Right lobe of liver (tissue), 4 donors: ENCODE measurements around the gene EHF.

ENCODE experiments used
- POLR2A ChIP-seq: fragments of 450-650 bp; IDR thresholded peaks from one replicate; pipeline ENCODE4 v1.6.1; 2017; ENCODE audit warnings: antibody characterized with exemption, mild to moderate bottlenecking
- TF ChIP-seq, protein P1 (sequence below), 4 donors: fragments of 200-600 bp in 3 of 4; fragments of 450-650 bp in 1 of 4; IDR thresholded peaks; one replicate each; pipeline versions ENCODE4 v1.5.1 to v1.8.0; 2016 to 2022; ENCODE audit warnings: antibody characterized with exemption in 4 of 4, mild to moderate bottlenecking in 2 of 4
- donor health status: DM: no; HTN: no; CAD: no.
- donor health status: DM: no; HTN: no; CAD: no.
- donor health status: DM: no; HTN: yes; CAD: no.

DNA sequence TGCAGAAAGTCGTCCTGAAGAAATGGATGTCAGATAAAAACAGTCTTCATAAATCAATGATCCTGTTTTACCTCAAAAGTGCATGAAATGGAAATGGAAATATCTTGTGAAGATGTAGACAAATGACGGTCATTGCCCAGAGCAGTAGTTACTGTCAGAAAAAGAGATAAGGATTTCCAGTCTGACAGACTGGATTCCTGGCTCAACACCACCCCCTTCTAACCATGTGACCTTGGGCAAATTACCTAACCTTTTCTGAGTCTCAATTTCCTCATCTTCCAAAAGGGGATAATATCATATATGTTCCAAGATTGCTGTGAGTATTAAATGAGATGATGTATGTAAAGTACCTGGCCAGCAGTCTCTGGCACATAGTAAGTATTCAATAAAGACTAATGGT, 32.9 kb upstream of the EHF start:
- TF ChIP-seq, protein P1, sequence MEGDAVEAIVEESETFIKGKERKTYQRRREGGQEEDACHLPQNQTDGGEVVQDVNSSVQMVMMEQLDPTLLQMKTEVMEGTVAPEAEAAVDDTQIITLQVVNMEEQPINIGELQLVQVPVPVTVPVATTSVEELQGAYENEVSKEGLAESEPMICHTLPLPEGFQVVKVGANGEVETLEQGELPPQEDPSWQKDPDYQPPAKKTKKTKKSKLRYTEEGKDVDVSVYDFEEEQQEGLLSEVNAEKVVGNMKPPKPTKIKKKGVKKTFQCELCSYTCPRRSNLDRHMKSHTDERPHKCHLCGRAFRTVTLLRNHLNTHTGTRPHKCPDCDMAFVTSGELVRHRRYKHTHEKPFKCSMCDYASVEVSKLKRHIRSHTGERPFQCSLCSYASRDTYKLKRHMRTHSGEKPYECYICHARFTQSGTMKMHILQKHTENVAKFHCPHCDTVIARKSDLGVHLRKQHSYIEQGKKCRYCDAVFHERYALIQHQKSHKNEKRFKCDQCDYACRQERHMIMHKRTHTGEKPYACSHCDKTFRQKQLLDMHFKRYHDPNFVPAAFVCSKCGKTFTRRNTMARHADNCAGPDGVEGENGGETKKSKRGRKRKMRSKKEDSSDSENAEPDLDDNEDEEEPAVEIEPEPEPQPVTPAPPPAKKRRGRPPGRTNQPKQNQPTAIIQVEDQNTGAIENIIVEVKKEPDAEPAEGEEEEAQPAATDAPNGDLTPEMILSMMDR (IDR thresholded peaks at IDR 0.05) = no peak
- TF ChIP-seq POLR2A = no peak
